ENCODE data around the gene NFATC2. TPM values are rescaled to one million over a fixed set of nuclear protein-coding genes. Genes with fewer than 3 reads are reported as not detected.
A peak's percentile ranks its signal among the peaks of the same experiment; 100 is the strongest.
"Not testable (repeated sequence)": the region's sequence is repeated elsewhere in the genome, so short reads cannot be mapped to it uniquely, and the experiment has no call there.

The NFATC2 gene
- total and polyA plus RNA-seq, 12 donors, result 0.43 to 5.7 (median 3.3) TPM

GRCh38 chr20:51542033-51542570 lies 417 bp downstream of the NFATC2 start:
- Histone ChIP-seq H3K36me3 (peaks cover 0 to 3% (median 0%) of the 10 kb centered on the region in 9 donors), H3K4me3 (peak overlapping the region in 9 of 10 donors; percentile 34 to 61 (median 50)), H3K27ac (peak overlapping the region; percentile 51 to 92 (median 80)), H3K4me1 (peaks cover 16 to 38% (median 32%) of the 10 kb centered on the region in 9 donors), H3K9me3 (peaks cover 0 to 11% (median 2%) of the 10 kb centered on the region in 11 donors), H3K27me3 (peaks cover 0 to 35% (median 0%) of the 10 kb centered on the region in 7 donors)
- TF ChIP-seq CTCF (IDR thresholded peaks at IDR 0.05), result peak in 8 of 9 donors; percentile 24 to 57 (median 40)
- intact Hi-C loops (cut with DNase I), result loop anchor here in 3 of 10 donors (5.0 kb wide), 2 partner anchors 95 to 150 kb away; no protein-coding TSS in a partner anchor
- ATAC-seq (peak; percentile 12 to 68 (median 45)), DNase-seq (peak; percentile 30 to 45)
- 11% methylated on average over 29 of the region's 29 CpGs for WGBS, 2 donors

- WGBS, 2 donors, result 13 to 17% methylated on average over 13 of the region's 13 CpGs
- ATAC-seq (peak; percentile 87 to 96 (median 92)), DNase-seq (peak; percentile 67 to 92)
- peaks cover 16 to 45% (median 35%) of the 10 kb centered on the region in 9 donors for H3K4me1 ChIP-seq
- H3K36me3 ChIP-seq, result peaks cover 0 to 3% (median 0%) of the 10 kb centered on the region in 9 donors
- intact Hi-C loops (cut with DNase I), result loop anchor here in 4 of 10 donors (2.0 to 5.0 kb wide), 3 partner anchors 94 to 153 kb away; no protein-coding TSS in a partner anchor
- peak in 1 of 9 donors; percentile 19 for TF ChIP-seq CTCF (IDR thresholded peaks at IDR 0.05)
- H3K9me3 ChIP-seq, result peaks cover 0 to 11% (median 2%) of the 10 kb centered on the region in 11 donors
- H3K27me3 ChIP-seq, result peaks cover 0 to 35% (median 0%) of the 10 kb centered on the region in 7 donors
- peak overlapping the region in 9 of 10 donors; percentile 34 to 61 (median 50) for H3K4me3 ChIP-seq
- H3K27ac ChIP-seq, result peak overlapping the region; percentile 51 to 92 (median 80)
These were observed 1.1 kb downstream of the NFATC2 start for GRCh38 chr20:51541189-51542032.

- no peak for DNase-seq
- peak overlapping the region in 5 of 10 donors; percentile 50 to 61 (median 52) for H3K4me3 ChIP-seq
- intact Hi-C loops (cut with DNase I), result loop anchor here in 4 of 10 donors (2.0 to 5.0 kb wide), 3 partner anchors 93 to 152 kb away; no protein-coding TSS in a partner anchor
These were observed 1.9 kb downstream of the NFATC2 start for GRCh38 chr20:51540580-51540979.

GRCh38 chr20:51540074-51540473 lies 2.4 kb downstream of the NFATC2 start:
- peaks cover 16 to 58% (median 40%) of the 10 kb centered on the region in 9 donors for H3K4me1 ChIP-seq
- ATAC-seq, DNase-seq, H3K4me3 ChIP-seq, H3K36me3 ChIP-seq: not testable (repeated sequence)
- peaks cover 0 to 35% (median 0%) of the 10 kb centered on the region in 7 donors for H3K27me3 ChIP-seq
- intact Hi-C loops (cut with DNase I), result loop anchor here in 4 of 10 donors (2.0 to 5.0 kb wide), 3 partner anchors 93 to 151 kb away; no protein-coding TSS in a partner anchor
- 83 to 86% methylated on average over 7 of the region's 7 CpGs for WGBS, 2 donors
- peaks cover 0 to 11% (median 2%) of the 10 kb centered on the region in 11 donors for H3K9me3 ChIP-seq
- H3K27ac ChIP-seq, result peak overlapping the region in 7 of 10 donors; percentile 51 to 92 (median 86)

More at GRCh38 chr20:51540580-51540979, 1.9 kb downstream of the NFATC2 start:
- Histone ChIP-seq H3K4me1 (peaks cover 16 to 53% (median 39%) of the 10 kb centered on the region in 9 donors), H3K27ac (peak overlapping the region in 9 of 10 donors; percentile 51 to 92 (median 81)), H3K36me3 (peaks cover 0 to 3% (median 0%) of the 10 kb centered on the region in 9 donors), H3K27me3 (peaks cover 0 to 35% (median 0%) of the 10 kb centered on the region in 7 donors), H3K9me3 (peaks cover 0 to 11% (median 2%) of the 10 kb centered on the region in 11 donors)
- no peak for TF ChIP-seq CTCF (IDR thresholded peaks at IDR 0.05)
- no peak for ATAC-seq
- 41 to 42% methylated on average over 6 of the region's 6 CpGs for WGBS, 2 donors

Data from heart right ventricle (tissue), 16 donors.